HL-60 (cell line): ENCODE data around the gene JTB.

Source experiments
- CTCF ChIP-seq: IDR thresholded peaks from one replicate; pipeline ENCODE4 v1.5.1; 2011; ENCODE audit warnings: low read length, control low read depth, inconsistent platforms; ENCODE audit not compliant: insufficient read depth
- GABPA ChIP-seq: IDR thresholded peaks from 2 replicates; pipeline ENCODE4 v1.6.1; 2012; ENCODE audit warnings: low read depth
- POLR2AphosphoS5 ChIP-seq: IDR thresholded peaks from 2 replicates; pipeline ENCODE4 v1.6.1; 2012; ENCODE audit warnings: low read depth
- TF ChIP-seq, protein P1 (sequence below): IDR thresholded peaks from 2 replicates; pipeline ENCODE4 v1.6.1; 2012; ENCODE audit warnings: low read depth; ENCODE audit not compliant: insufficient replicate concordance

GRCh38 chr1:153973525-153973924, 3.9 kb downstream of the JTB start:
- no peak for TF ChIP-seq CTCF
- TF ChIP-seq POLR2AphosphoS5: 0 out of 2 replicates have a peak, but pooled peaks have one; percentile 38
- TF ChIP-seq, protein P1, sequence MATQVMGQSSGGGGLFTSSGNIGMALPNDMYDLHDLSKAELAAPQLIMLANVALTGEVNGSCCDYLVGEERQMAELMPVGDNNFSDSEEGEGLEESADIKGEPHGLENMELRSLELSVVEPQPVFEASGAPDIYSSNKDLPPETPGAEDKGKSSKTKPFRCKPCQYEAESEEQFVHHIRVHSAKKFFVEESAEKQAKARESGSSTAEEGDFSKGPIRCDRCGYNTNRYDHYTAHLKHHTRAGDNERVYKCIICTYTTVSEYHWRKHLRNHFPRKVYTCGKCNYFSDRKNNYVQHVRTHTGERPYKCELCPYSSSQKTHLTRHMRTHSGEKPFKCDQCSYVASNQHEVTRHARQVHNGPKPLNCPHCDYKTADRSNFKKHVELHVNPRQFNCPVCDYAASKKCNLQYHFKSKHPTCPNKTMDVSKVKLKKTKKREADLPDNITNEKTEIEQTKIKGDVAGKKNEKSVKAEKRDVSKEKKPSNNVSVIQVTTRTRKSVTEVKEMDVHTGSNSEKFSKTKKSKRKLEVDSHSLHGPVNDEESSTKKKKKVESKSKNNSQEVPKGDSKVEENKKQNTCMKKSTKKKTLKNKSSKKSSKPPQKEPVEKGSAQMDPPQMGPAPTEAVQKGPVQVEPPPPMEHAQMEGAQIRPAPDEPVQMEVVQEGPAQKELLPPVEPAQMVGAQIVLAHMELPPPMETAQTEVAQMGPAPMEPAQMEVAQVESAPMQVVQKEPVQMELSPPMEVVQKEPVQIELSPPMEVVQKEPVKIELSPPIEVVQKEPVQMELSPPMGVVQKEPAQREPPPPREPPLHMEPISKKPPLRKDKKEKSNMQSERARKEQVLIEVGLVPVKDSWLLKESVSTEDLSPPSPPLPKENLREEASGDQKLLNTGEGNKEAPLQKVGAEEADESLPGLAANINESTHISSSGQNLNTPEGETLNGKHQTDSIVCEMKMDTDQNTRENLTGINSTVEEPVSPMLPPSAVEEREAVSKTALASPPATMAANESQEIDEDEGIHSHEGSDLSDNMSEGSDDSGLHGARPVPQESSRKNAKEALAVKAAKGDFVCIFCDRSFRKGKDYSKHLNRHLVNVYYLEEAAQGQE: no peak
- TF ChIP-seq GABPA: no peak
